ENCODE results near the gene TEF. TPM values are rescaled to one million over a fixed set of nuclear protein-coding genes. Genes with fewer than 3 reads are reported as not detected.

The TEF gene
- polyA plus RNA-seq, 1 donor (not counting 4 experiments of a cell fraction or from before 2014, with no cell fraction given), result 12.4 TPM

- Histone ChIP-seq H3K4me3 (ENCODE audit: control insufficient read depth in 2 of 3, extremely low read depth in 1 of 3, insufficient read depth in 2 of 3, low read depth in 1 of 3, low read length in 3 of 3) (no peak overlapping the region), H3K4me2 (ENCODE audit: control insufficient read depth, extremely low read depth, insufficient read depth, low read depth, low read length) (no peak overlapping the region), H4K20me1 (ENCODE audit: control insufficient read depth, extremely low read depth, insufficient read depth, low read length) (no peaks in the 10 kb centered on the region), H3K27me3 (ENCODE audit: control insufficient read depth, extremely low read depth, insufficient read depth, low read length) (no peaks in the 10 kb centered on the region), H3K36me3 (ENCODE audit: control insufficient read depth in 2 of 2, extremely low read depth in 1 of 2, insufficient read depth in 2 of 2, low read length in 2 of 2) (peaks cover 7 to 9% of the 10 kb centered on the region in 2 experiments), H3K9me1 (ENCODE audit: control insufficient read depth, extremely low read depth, insufficient read depth, low read length) (no peaks in the 10 kb centered on the region), H3K27ac (ENCODE audit: control insufficient read depth, insufficient read depth, low read length) (no peak overlapping the region), H2AFZ (ENCODE audit: control insufficient read depth, low read length) (no peak overlapping the region), H3K9ac (ENCODE audit: control insufficient read depth, extremely low read depth, insufficient read depth, low read length) (no peak overlapping the region), H3K79me2 (ENCODE audit: control insufficient read depth, insufficient read depth, low read length) (no peaks in the 10 kb centered on the region), H3K4me1 (ENCODE audit: control insufficient read depth, extremely low read depth, insufficient read depth, low read length) (no peaks in the 10 kb centered on the region), H3K9me3 (ENCODE audit: control insufficient read depth, low read depth, low read length) (no peaks in the 10 kb centered on the region)
- no peak for DNase-seq (ENCODE audit: low read depth, low spot score)
- no peak for TF ChIP-seq EZH2 (IDR thresholded peaks at IDR 0.05; ENCODE audit: low read length)
- no peak for TF ChIP-seq CTCF (optimal IDR thresholded peaks at IDR 0.05 in 1 of 3, IDR thresholded peaks at IDR 0.05 in 1 of 3, conservative IDR thresholded peaks at IDR 0.05 in 1 of 3; ENCODE audit: extremely low read depth in 1 of 3, insufficient read depth in 2 of 3, low read length in 3 of 3)
- dilution Hi-C loops (cut with MboI; ENCODE audit: extremely low pct_ligation_motif_present, low sequenced_read_pairs), result no loop called here
- no peak for FAIRE-seq
Measured at GRCh38 chr22:41395531-41396240, 13.9 kb downstream of the TEF start.

GRCh38 chr22:41397143-41397811, 15.5 kb downstream of the TEF start:
- no peak overlapping the region for H3K4me3 ChIP-seq (ENCODE audit: control insufficient read depth in 2 of 3, extremely low read depth in 1 of 3, insufficient read depth in 2 of 3, low read depth in 1 of 3, low read length in 3 of 3)
- H3K27me3 ChIP-seq (ENCODE audit: control insufficient read depth, extremely low read depth, insufficient read depth, low read length), result no peaks in the 10 kb centered on the region
- H3K4me2 ChIP-seq (ENCODE audit: control insufficient read depth, extremely low read depth, insufficient read depth, low read depth, low read length), result no peak overlapping the region
- DNase-seq (ENCODE audit: low read depth, low spot score), result no peak
- no peaks in the 10 kb centered on the region for H3K9me3 ChIP-seq (ENCODE audit: control insufficient read depth, low read depth, low read length)
- no peak overlapping the region for H3K27ac ChIP-seq (ENCODE audit: control insufficient read depth, insufficient read depth, low read length)
- TF ChIP-seq EZH2 (IDR thresholded peaks at IDR 0.05; ENCODE audit: low read length) (no peak), CTCF (optimal IDR thresholded peaks at IDR 0.05 in 1 of 3, IDR thresholded peaks at IDR 0.05 in 1 of 3, conservative IDR thresholded peaks at IDR 0.05 in 1 of 3; ENCODE audit: extremely low read depth in 1 of 3, insufficient read depth in 2 of 3, low read length in 3 of 3) (no peak)
- no peaks in the 10 kb centered on the region for H4K20me1 ChIP-seq (ENCODE audit: control insufficient read depth, extremely low read depth, insufficient read depth, low read length)
- FAIRE-seq, result no peak
- no peak overlapping the region for H3K9ac ChIP-seq (ENCODE audit: control insufficient read depth, extremely low read depth, insufficient read depth, low read length)
- peaks cover 6% of the 10 kb centered on the region for H3K4me1 ChIP-seq (ENCODE audit: control insufficient read depth, extremely low read depth, insufficient read depth, low read length)
- no peaks in the 10 kb centered on the region for H3K9me1 ChIP-seq (ENCODE audit: control insufficient read depth, extremely low read depth, insufficient read depth, low read length)
- H2AFZ ChIP-seq (ENCODE audit: control insufficient read depth, low read length), result no peak overlapping the region
- no peaks in the 10 kb centered on the region for H3K79me2 ChIP-seq (ENCODE audit: control insufficient read depth, insufficient read depth, low read length)
- H3K36me3 ChIP-seq (ENCODE audit: control insufficient read depth in 2 of 2, extremely low read depth in 1 of 2, insufficient read depth in 2 of 2, low read length in 2 of 2), result peaks cover 7 to 9% of the 10 kb centered on the region in 2 experiments
- dilution Hi-C loops (cut with MboI; ENCODE audit: extremely low pct_ligation_motif_present, low sequenced_read_pairs), result no loop called here
